NCI-H2029 (cell line): ENCODE measurements around the gene FAM200B.
"Not testable (repeated sequence)": the region's sequence is repeated elsewhere in the genome, so short reads cannot be mapped to it uniquely, and the experiment has no call there.

Experiments
- DNase-seq: peaks from one replicate; lab custom pipeline; 2025; lab: John Stamatoyannopoulos, UW

The FAM200B gene

DNA sequence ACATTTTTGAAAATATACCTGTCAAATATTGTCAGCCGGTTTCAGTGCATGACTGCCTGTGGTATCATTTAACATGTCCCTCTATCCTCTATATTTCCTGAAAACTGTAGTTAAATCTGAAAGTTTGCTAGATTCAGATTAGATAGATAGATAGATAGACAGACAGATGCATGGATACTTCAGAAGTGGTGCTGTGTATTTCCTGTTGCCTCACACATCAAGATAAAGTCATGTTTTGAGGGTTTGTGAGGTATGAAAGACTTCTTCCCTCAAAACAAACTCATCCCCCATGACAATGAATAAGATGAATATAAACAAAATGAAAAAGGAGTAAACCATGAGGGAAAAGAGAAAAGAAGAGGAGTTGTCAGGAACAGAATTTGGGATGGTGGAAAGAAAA lies 15.2 kb downstream of the FAM200B start:
- DNase-seq = no peak

- no peak for DNase-seq
Measured at GRCh38 chr4:15702941-15703403, 21.3 kb downstream of the FAM200B start, which contains the start of gene BST1. Gene BST1, plus strand, starts transcription at chr4:15703065. Its CDS starts 80 bp downstream, at chr4:15703145.

- DNase-seq = no peak
Measured at GRCh38 chr4:15703439-15703838, 21.8 kb downstream of the FAM200B start.

DNA sequence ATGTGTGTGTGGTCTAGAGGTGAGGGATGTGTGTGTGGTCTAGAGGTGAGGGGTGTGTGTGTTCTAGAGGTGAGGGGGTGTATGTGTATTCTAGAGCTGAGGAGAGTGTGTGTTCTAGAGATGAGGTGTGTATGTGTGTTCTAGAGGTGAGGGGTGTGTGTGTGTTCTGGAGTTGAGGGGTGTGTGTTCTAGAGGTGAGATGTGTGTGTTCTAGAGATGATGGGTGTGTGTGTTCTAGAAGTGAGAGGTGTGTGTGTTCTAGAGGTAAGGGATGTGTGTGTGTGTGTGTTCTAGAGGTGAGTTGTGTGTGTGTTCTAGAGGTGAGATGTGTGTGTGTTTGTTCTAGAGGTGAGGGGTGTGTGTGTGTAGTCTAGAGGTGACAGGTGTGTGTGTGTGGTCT lies 22.5 kb downstream of the FAM200B start:
- DNase-seq = no peak

GRCh38 chr4:15706646-15707362 lies 25.2 kb downstream of the FAM200B start:
- DNase-seq = no peak

- DNase-seq = no peak
Measured at GRCh38 chr4:15707363-15707715, 25.7 kb downstream of the FAM200B start.

GRCh38 chr4:15711762-15712161 lies 30.1 kb downstream of the FAM200B start:
- no peak for DNase-seq

- no peak for DNase-seq
Measured at GRCh38 chr4:15712214-15712613, 30.6 kb downstream of the FAM200B start.

DNA sequence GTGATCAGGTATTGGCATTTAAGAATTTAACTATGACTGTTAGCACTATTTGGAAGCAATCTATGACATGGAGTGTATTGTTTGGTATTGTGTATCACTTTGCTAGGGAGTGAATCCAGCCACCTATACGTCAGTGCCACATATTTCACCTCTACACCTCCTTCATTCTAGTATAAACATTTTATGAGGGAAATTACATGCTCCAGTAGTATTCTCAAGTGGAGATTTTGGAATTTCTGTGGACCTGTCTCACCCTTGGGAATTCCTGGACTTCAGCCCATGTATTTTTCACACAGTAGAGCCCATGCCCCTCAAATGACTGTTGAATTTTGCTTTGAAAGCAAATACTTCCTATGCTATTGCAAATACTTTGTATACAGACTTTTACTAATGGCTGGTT lies 32.5 kb downstream of the FAM200B start:
- no peak for DNase-seq

DNA sequence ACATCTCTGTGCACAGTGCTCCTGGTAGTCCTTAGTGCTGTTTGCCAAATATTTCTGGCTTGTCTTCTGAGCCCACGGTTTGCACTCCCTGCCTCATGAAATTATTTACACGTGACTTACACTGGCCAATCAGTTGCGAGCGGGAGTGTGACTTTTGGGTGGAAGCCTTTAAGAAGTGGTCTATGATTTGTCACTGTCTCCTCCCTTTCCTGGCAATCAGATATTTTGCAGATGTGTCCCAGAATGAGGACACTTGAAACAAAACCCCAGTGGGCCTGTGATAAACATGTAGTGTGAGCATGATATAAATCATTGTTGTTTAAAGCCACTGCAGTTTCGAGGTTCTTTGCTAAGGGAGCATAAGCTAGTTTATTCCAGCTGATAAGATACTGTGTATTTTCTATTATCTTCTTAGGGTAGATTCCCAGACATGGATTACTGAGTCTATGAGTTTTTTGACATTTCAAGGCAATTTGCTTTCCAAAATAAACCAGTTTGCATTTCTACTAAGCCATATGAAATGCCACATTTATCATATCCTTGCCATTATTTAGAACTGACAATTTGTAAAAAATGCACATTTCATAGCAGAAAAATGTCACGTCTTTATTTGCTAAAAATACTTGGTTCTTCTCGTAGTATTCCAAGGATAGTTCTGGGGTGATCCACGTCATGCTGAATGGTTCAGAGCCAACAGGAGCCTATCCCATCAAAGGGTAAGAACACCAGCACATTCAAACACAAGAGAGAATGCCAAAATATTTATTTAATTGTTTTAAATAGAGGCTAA lies 33.2 kb downstream of the FAM200B start:
- DNase-seq = no peak

GRCh38 chr4:15716115-15716514 lies 34.5 kb downstream of the FAM200B start:
- no peak for DNase-seq

DNA sequence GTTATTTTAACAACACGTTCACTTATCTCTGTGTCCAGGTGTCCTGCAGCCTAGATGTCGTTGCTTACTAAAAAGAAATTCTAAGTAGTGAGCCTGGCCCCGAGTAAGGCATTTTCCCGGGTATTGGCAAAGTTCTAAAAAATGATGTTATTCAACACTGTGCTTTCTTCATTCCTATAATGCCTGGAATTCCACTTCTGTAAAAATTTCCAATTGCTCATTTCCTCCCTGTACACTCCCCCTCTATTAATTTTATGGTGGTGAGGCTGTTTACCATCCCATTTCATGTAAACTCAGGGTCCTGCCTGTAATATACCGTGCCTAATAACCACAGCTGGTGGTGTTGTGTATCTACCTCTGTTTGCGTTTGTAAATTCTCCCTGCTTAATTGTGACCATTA lies 35.5 kb downstream of the FAM200B start:
- DNase-seq = no peak

GRCh38 chr4:15717657-15718416 lies 36.2 kb downstream of the FAM200B start:
- DNase-seq = no peak

DNA sequence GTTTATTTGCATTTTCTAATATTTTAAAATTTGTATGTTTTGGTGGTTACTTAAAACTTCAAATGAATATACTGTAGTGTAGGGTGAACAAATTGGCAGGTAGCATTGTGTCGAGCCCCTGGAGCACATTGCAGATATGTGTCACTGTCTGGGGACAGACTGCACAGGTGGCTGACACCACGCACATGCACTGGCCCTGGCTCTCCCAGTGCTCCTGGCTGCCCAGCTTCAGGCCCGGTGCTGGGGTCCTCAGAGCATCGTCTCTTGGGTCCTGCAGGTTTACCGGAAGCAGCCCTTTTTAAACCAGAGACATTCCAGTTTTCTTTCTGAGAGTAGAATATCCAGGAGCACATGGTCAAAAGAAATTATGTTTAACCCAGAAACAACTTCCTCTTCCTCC lies 36.8 kb downstream of the FAM200B start:
- no peak for DNase-seq

- no peak for DNase-seq
Measured at GRCh38 chr4:15718959-15719358, 37.3 kb downstream of the FAM200B start.

DNA sequence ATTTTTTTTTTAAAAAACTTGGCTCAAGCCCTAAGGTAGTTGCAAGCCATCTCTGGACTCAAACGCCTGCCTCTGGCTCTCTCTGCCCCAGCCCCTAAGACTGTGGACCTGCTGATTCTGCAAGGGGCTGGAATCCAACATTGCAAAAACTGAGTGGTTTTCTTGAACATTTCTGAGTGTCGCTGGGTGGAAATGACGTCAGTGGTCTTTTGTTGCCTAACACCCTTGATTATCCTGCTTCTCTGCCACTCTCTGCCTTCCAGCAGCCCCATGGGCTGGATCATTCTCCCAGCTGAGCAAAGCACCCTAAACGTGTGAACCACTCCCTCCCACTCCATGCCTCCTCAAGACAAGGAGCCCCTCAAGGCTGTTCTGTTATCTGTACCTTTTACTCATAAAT lies 37.9 kb downstream of the FAM200B start:
- DNase-seq = no peak

DNA sequence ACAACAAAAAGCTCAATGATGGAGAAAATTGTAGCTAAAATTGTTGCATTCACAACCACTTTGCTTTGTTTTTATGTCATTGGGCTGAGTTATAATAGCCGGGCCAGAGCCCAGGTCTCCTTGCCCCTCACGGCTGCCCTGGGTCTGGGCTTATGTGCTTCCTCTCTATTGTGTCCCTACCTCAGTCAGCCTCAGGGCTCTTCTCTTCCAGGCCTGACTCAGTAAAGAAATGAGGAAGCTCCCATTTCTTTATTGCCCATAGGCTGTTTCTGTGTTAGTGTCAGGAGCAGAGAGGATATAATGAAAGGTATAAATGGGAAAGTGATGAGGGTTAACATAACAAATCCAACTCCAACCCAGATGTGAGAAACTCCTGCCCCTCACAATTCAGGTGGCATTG lies 39.2 kb downstream of the FAM200B start:
- no peak for DNase-seq

DNA sequence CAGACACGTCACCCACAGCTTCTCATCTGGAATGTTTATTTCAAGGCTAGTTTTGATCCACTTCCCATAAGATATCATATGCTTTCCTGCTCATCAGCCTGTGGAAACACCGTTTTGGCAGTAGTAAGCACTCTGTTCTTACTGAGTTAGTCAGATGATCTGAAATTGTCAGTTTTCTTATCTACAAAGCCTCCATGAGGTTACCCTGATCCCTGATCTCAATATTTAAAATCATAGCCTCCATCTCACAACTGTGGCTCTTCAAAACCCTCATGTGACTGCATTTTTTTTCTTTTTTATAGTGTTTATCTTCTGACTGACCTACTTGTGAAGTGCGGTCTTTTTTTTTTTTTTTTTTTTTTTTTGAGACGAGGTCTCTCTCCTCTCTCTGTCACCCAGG lies 44.0 kb downstream of the FAM200B start:
- no peak for DNase-seq

- DNase-seq = no peak
Measured at GRCh38 chr4:15729910-15730533, 48.4 kb downstream of the FAM200B start.

GRCh38 chr4:15733061-15733460 lies 51.4 kb downstream of the FAM200B start:
- DNase-seq = not testable (repeated sequence)

GRCh38 chr4:15735536-15735935 lies 53.9 kb downstream of the FAM200B start:
- DNase-seq = no peak

GRCh38 chr4:15736514-15737050 lies 55.0 kb downstream of the FAM200B start:
- DNase-seq = no peak
